LNCaP clone FGC (cell line): ENCODE data around the gene ITPRID2.

Experiments used
- DNase-seq: peaks from one replicate; pipeline ENCODE4 v3.0.0-alpha.2; 2011; ENCODE audit warnings: low read depth
- H3K4me3 ChIP-seq: 2 replicates; pipeline ENCODE4 v1.5.1; 2011; ENCODE audit warnings: mild to moderate bottlenecking, low read depth, low read length, control low read depth
- TF ChIP-seq, protein P1 (sequence below): IDR thresholded peaks from 2 replicates; pipeline ENCODE4 v1.5.1; 2012; ENCODE audit warnings: mild to moderate bottlenecking; ENCODE audit not compliant: control insufficient read depth, insufficient read depth; ENCODE audit errors: extremely low read depth

ITPRID2 gene

DNA sequence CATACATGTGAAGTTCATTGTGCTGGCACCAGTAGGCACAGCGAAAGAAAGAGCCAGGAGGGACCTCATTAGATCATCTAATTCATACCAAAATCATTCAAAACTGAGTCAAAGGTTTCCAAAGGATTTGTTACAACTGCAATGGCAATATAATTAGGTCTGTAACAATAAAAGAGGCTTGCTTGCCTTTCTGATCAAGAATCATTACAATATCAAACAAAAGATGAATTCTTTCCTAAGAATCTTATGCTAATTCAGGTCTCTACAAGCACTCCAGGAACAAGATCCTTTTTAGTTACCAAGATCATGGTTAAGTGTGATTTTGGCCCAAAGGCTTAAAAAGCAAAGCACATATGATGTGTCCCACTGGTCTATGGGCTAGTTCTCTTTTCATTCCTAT is 41.9 kb upstream of the ITPRID2 start:
- no peak overlapping the region for H3K4me3 ChIP-seq
- TF ChIP-seq, protein P1, sequence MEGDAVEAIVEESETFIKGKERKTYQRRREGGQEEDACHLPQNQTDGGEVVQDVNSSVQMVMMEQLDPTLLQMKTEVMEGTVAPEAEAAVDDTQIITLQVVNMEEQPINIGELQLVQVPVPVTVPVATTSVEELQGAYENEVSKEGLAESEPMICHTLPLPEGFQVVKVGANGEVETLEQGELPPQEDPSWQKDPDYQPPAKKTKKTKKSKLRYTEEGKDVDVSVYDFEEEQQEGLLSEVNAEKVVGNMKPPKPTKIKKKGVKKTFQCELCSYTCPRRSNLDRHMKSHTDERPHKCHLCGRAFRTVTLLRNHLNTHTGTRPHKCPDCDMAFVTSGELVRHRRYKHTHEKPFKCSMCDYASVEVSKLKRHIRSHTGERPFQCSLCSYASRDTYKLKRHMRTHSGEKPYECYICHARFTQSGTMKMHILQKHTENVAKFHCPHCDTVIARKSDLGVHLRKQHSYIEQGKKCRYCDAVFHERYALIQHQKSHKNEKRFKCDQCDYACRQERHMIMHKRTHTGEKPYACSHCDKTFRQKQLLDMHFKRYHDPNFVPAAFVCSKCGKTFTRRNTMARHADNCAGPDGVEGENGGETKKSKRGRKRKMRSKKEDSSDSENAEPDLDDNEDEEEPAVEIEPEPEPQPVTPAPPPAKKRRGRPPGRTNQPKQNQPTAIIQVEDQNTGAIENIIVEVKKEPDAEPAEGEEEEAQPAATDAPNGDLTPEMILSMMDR: no peak
- no peak for DNase-seq

DNA sequence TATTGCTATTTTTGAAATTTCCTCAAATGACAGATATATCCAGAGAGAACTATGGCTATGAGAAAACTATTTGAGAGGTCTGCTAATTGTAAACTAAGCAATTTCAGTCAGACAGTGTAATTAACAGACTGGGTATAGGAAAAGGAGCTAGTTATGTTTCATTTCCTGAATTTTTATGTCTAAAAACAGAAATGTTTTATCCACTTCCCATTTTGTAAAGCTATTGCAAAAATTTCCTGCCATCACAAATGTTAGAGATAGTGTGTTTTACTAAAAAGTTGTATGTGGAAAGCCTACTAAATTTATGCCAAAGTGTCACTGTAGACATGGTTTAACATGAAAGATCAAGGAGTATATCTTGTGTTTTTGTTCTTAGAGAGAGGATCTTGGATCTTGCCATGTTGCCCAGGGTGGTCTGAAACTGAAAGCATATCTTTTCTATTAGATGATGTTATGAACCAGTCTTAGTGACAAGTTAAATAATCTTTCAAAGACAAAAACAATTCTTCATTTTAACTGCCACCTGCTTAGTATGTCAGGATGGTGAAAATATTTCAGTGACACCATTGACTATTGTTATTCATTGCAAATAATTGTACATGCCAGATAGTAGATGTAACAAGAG is 40.5 kb upstream of the ITPRID2 start:
- TF ChIP-seq, protein P1: no peak
- no peak for DNase-seq
- no peak overlapping the region for H3K4me3 ChIP-seq

DNA sequence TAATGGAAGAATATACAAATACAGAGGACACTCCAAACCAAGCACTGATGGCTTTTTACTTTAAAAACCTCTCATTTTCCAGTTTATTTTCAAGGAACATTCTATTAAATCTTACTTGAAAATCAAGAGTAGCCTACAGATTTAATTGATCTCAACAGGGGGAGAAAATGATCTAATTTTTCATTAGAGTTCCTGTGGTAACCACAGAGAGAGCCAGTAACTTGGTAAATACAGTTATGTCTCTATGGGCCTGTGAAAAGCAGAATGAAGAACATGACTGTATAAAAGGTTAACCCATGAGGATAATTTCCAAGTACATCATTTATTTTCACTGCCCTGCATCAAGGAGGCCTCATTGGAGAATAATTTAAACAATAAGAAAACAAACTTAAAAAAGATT is 39.8 kb upstream of the ITPRID2 start:
- no peak overlapping the region for H3K4me3 ChIP-seq
- TF ChIP-seq, protein P1: no peak
- no peak for DNase-seq

DNA sequence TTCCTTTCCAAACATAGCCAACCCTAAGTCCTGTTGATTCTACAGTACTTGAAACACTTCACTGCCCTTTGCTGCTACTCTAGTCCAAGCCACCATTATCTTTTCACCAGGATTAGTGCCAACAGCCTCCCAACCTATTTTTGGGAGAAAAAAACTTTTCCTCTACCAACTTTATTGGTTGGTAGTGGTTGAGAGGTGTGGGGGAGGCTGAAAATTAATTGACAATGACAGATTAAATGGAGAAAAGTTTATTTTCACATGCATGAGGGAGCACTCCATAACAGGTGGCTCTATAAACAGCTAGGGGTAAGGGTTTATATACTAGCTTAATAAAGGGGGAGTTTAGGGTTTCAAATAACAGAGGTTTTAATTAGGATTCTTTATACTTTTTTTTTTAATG is 37.8 kb upstream of the ITPRID2 start:
- no peak overlapping the region for H3K4me3 ChIP-seq
- no peak for DNase-seq
- TF ChIP-seq, protein P1: no peak

DNA sequence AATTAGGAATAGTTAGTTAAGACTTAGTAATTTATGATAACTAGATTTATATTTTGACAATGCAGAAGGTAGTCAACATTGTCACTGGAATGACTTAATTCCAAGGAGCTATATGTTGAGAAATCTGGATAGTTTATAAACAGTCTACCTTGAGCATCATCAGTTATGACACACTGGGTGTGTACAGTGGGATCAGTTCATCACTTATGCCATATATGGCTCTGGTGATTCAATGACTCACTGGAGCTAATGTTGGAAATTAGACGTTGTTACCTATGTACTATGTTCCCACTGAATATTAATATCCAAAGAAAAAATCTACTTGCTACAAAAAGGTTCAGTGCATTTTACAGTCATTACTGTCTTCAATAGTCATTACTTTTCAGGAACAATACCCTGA is 34.0 kb upstream of the ITPRID2 start:
- TF ChIP-seq, protein P1: no peak
- no peak overlapping the region for H3K4me3 ChIP-seq
- no peak for DNase-seq

DNA sequence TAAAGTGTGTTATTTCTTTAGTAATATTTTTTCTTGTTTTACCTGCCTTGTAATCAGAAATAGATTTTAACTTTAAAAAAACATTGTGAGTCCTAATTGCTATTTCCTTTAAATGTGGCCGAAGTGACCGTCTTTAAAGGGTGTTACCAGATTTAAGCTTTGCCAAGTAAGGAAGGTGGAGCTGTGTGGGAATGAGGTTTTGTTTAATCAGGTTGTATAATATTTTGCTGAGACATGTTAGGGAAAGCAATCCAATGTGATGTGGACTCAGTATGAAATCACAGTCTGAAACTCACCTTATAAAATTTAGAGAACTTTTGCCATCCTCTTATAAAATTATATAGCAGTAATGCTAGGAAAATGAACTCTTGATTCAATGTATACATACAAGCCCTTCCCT is 32.9 kb upstream of the ITPRID2 start:
- TF ChIP-seq, protein P1: no peak
- DNase-seq: no peak
- H3K4me3 ChIP-seq: no peak overlapping the region

DNA sequence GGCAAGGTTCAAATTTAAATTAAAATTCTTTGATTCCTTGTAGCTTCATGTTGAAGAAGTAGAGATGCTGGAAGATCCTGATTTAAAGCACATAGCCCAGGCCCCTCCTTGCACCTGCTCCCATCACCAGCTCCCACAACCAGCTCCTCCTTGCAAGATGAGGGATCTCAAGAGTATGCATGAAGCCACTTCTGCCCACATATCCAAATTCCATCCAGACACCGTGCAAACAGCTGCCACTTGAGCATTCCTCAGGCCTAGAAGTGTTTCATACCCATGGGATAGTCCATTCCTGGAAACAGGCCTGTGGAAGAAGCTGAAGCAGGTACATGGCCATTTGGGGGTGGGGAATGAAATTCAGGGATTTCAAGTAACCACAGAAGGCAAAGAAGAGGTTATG is 32.4 kb upstream of the ITPRID2 start:
- TF ChIP-seq, protein P1: no peak
- no peak overlapping the region for H3K4me3 ChIP-seq
- DNase-seq: no peak
